HG03097 (cell line): ENCODE measurements around the gene LAMP2.

ENCODE experiments used
- ATAC-seq: cut with Tn5 transposase; IDR thresholded peaks from one replicate; pipeline ENCODE4 v1.9.1; 2021; ENCODE audit not compliant: unreplicated experiment, low FRiP score

Gene LAMP2

GRCh38 chrX:120459309-120459708 lies 9.8 kb downstream of the LAMP2 start:
- no peak for ATAC-seq

GRCh38 chrX:120457766-120458180 lies 11.3 kb downstream of the LAMP2 start:
- ATAC-seq, result no peak

GRCh38 chrX:120456973-120457372 lies 12.1 kb downstream of the LAMP2 start:
- ATAC-seq, result no peak

- ATAC-seq, result no peak
These were observed 15.1 kb downstream of the LAMP2 start for GRCh38 chrX:120453985-120454384.

GRCh38 chrX:120452131-120452530 lies 17.0 kb downstream of the LAMP2 start:
- ATAC-seq, result no peak

GRCh38 chrX:120450163-120450562 lies 18.9 kb downstream of the LAMP2 start:
- ATAC-seq, result no peak

- no peak for ATAC-seq
These were observed 22.6 kb downstream of the LAMP2 start for GRCh38 chrX:120446498-120446897.

GRCh38 chrX:120439921-120440320 lies 29.2 kb downstream of the LAMP2 start:
- ATAC-seq, result no peak

GRCh38 chrX:120429776-120430540 lies 39.1 kb downstream of the LAMP2 start:
- no peak for ATAC-seq

- ATAC-seq, result no peak
These were observed 40.8 kb downstream of the LAMP2 start for GRCh38 chrX:120428309-120428708.

- ATAC-seq, result no peak
These were observed 42.5 kb downstream of the LAMP2 start for GRCh38 chrX:120426599-120426998.

- no peak for ATAC-seq
These were observed 49.6 kb downstream of the LAMP2 start for GRCh38 chrX:120419463-120419862.

- no peak for ATAC-seq
These were observed 60.9 kb downstream of the LAMP2 start for GRCh38 chrX:120408168-120408567.

- ATAC-seq, result no peak
These were observed 62.5 kb downstream of the LAMP2 start for GRCh38 chrX:120406638-120407037.

GRCh38 chrX:120402369-120402768 lies 66.7 kb downstream of the LAMP2 start:
- no peak for ATAC-seq

- no peak for ATAC-seq
These were observed 67.8 kb downstream of the LAMP2 start for GRCh38 chrX:120401301-120401700.

GRCh38 chrX:120380699-120381098 lies 88.4 kb downstream of the LAMP2 start:
- ATAC-seq, result no peak

- ATAC-seq, result no peak
These were observed 89.0 kb downstream of the LAMP2 start for GRCh38 chrX:120379937-120380681.

GRCh38 chrX:120378570-120378969 lies 90.5 kb downstream of the LAMP2 start:
- no peak for ATAC-seq
